KMS-11 (cell line): ENCODE data around the gene SAE1.

Source experiments
- H2AFZ ChIP-seq: fragments of 200-600 bp; sonication (generic); 2 replicates; pipeline ENCODE4 v1.6.1; 2016; ENCODE audit warnings: antibody characterized with exemption, mixed run types, low read depth
- H3K27ac ChIP-seq: fragments of 200-600 bp; sonication (generic); 2 replicates; pipeline ENCODE4 v1.6.1; 2016; ENCODE audit warnings: mild to moderate bottlenecking, mixed run types
- H3K27me3 ChIP-seq: fragments of 200-600 bp; sonication (generic); 2 replicates; pipeline ENCODE4 v1.6.1; 2017; ENCODE audit warnings: mild to moderate bottlenecking, low read depth, mixed run types, moderate library complexity; ENCODE audit not compliant: insufficient read depth
- H3K36me3 ChIP-seq: fragments of 200-600 bp; sonication (generic); 2 replicates; pipeline ENCODE4 v1.6.1; 2017; ENCODE audit warnings: mild to moderate bottlenecking, mixed run types; ENCODE audit not compliant: insufficient read depth
- H3K4me1 ChIP-seq: fragments of 200-600 bp; sonication (generic); 2 replicates; pipeline ENCODE4 v1.6.1; 2016; ENCODE audit warnings: mild to moderate bottlenecking, low read depth, mixed run types; ENCODE audit not compliant: poor library complexity, severe bottlenecking
- H3K4me2 ChIP-seq: fragments of 200-600 bp; sonication (generic); 2 replicates; pipeline ENCODE4 v1.7.0; 2016; ENCODE audit warnings: mild to moderate bottlenecking, mixed run types
- H3K4me3 ChIP-seq: fragments of 200-600 bp; sonication (generic); IDR thresholded peaks from 2 replicates; pipeline ENCODE4 v1.6.1; 2017; ENCODE audit warnings: low read depth, low read length, mixed read lengths; ENCODE audit not compliant: insufficient read depth
- H3K79me2 ChIP-seq: fragments of 200-600 bp; sonication (generic); 2 replicates; pipeline ENCODE4 v1.6.1; 2016; ENCODE audit warnings: low read depth, mixed run types; ENCODE audit not compliant: insufficient read depth
- H3K9ac ChIP-seq: fragments of 200-600 bp; sonication (generic); 2 replicates; pipeline ENCODE4 v1.6.1; 2016; ENCODE audit warnings: mild to moderate bottlenecking, mixed run types
- H4K20me1 ChIP-seq: fragments of 200-600 bp; sonication (generic); 2 replicates; pipeline ENCODE4 v1.6.1; 2016; ENCODE audit warnings: mild to moderate bottlenecking, mixed run types; ENCODE audit not compliant: insufficient read depth
- TF ChIP-seq, protein P1 (sequence below): fragments of 200-600 bp; sonication (generic); conservative IDR thresholded peaks from 2 replicates; pipeline ENCODE4 v1.6.1; 2017; ENCODE audit warnings: low read depth, mild to moderate bottlenecking, antibody characterized with exemption, low read length, moderate library complexity, mixed read lengths

Gene SAE1

DNA sequence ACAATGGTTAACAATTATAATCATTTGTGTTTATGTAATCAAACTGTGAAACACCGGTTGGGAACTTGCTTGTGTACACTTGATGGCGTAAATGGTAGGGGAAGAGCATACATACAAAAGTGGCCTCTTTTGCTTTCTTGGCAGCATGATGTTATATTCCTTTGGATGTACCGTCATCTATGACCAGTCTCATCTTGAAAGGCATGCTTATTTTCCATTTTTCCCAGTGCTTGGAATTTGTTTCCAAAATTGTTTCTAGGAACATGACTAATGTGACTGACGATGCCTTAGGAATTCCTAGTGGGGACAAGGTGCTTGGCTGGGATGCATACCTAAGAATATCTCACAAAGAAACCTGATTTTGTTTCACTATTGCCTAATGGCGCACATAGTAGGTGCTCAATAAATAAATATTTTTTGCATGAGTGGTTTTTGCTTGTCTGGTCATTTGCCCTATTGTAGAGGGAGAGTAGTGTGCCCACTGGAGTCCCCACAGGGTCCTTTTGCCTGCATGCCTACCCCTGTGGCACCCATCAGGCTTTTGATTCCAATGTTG, 45.5 kb downstream of the SAE1 start:
- Histone ChIP-seq H3K4me2 (no peak overlapping the region), H2AFZ (no peak overlapping the region), H3K36me3 (no peaks in the 10 kb centered on the region; the same call in 1 of the 2 replicates), H3K27ac (no peak overlapping the region), H3K9ac (no peak overlapping the region), H3K79me2 (peaks cover 11% of the 10 kb centered on the region; the same call in 1 of the 2 replicates), H4K20me1 (no peaks in the 10 kb centered on the region), H3K4me3 (no peak overlapping the region), H3K4me1 (no peaks in the 10 kb centered on the region), H3K27me3 (no peaks in the 10 kb centered on the region)
- TF ChIP-seq, protein P1, sequence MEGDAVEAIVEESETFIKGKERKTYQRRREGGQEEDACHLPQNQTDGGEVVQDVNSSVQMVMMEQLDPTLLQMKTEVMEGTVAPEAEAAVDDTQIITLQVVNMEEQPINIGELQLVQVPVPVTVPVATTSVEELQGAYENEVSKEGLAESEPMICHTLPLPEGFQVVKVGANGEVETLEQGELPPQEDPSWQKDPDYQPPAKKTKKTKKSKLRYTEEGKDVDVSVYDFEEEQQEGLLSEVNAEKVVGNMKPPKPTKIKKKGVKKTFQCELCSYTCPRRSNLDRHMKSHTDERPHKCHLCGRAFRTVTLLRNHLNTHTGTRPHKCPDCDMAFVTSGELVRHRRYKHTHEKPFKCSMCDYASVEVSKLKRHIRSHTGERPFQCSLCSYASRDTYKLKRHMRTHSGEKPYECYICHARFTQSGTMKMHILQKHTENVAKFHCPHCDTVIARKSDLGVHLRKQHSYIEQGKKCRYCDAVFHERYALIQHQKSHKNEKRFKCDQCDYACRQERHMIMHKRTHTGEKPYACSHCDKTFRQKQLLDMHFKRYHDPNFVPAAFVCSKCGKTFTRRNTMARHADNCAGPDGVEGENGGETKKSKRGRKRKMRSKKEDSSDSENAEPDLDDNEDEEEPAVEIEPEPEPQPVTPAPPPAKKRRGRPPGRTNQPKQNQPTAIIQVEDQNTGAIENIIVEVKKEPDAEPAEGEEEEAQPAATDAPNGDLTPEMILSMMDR, result no peak

DNA sequence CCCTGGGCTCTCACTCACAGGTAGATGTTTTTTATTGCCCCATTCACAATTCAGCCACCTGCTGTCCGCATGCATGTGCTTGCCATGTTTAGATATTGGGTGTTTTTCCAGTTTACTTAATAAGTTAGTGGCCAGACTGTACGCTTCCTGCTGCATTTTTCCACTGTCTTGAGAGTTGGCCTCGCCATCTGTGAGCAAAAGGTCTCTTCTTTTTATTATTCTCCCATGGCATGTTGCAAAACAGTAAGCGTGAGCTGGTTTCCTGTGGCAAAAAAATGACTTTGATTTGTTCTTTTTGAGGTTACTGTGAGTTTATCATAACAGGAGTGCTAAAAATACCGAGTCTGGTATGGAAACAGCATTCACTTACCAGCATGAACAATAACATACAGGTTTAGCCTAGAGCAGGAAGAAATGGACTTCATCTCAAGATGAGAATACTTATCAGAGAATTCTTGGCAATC, 46.0 kb downstream of the SAE1 start:
- Histone ChIP-seq H3K4me1 (no peaks in the 10 kb centered on the region), H3K4me3 (no peak overlapping the region), H3K9ac (no peak overlapping the region), H3K36me3 (no peaks in the 10 kb centered on the region; the same call in 1 of the 2 replicates), H2AFZ (no peak overlapping the region), H3K27me3 (no peaks in the 10 kb centered on the region), H3K79me2 (peaks cover 11% of the 10 kb centered on the region; the same call in 1 of the 2 replicates), H3K4me2 (no peak overlapping the region), H4K20me1 (no peaks in the 10 kb centered on the region), H3K27ac (no peak overlapping the region)
- TF ChIP-seq, protein P1, result no peak

GRCh38 chr19:47179653-47180310, 49.1 kb downstream of the SAE1 start:
- Histone ChIP-seq H3K27ac (no peak overlapping the region; the same call in 1 of the 2 replicates), H3K27me3 (no peaks in the 10 kb centered on the region), H3K4me3 (no peak overlapping the region), H3K4me2 (no peak overlapping the region), H3K4me1 (no peaks in the 10 kb centered on the region), H4K20me1 (no peaks in the 10 kb centered on the region), H3K79me2 (peaks cover 16% of the 10 kb centered on the region; the same call in 1 of the 2 replicates), H3K36me3 (no peaks in the 10 kb centered on the region; the same call in 1 of the 2 replicates), H3K9ac (no peak overlapping the region), H2AFZ (no peak overlapping the region)
- TF ChIP-seq, protein P1, result no peak

DNA sequence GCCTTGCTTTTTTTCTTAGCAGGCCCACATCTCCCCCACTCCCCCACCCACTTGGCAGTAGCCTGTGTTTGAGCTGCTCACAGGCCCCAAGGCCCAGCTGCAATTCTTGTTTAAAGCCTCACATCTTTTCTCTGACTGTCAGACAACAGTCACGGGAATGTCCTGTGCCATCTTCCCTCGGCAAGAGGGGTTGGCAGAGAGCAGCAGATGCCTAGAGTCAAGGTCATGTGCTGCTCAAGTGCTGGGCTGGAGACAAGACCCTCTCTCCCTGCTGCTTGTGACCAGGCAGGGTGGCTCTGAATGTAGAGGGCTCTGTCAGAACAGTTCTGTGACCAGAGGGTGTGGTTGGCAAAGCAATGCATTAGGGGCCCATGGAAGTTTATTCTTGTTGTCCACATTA, 53.0 kb downstream of the SAE1 start:
- Histone ChIP-seq H3K36me3 (no peaks in the 10 kb centered on the region), H4K20me1 (no peaks in the 10 kb centered on the region), H3K9ac (no peak overlapping the region), H3K79me2 (peaks cover 7% of the 10 kb centered on the region; the same call in 1 of the 2 replicates), H3K4me3 (no peak overlapping the region), H3K27me3 (no peaks in the 10 kb centered on the region), H3K4me2 (no peak overlapping the region), H2AFZ (no peak overlapping the region), H3K27ac (no peak overlapping the region), H3K4me1 (no peaks in the 10 kb centered on the region)
- TF ChIP-seq, protein P1, result no peak
